ENCODE measurements around the gene KCTD11. TPM values are rescaled to one million over a fixed set of nuclear protein-coding genes. Genes with fewer than 3 reads are reported as not detected.

Gene KCTD11
- total RNA-seq, 2 experiments from 2014 or later: 4.0 to 4.5 TPM

DNA sequence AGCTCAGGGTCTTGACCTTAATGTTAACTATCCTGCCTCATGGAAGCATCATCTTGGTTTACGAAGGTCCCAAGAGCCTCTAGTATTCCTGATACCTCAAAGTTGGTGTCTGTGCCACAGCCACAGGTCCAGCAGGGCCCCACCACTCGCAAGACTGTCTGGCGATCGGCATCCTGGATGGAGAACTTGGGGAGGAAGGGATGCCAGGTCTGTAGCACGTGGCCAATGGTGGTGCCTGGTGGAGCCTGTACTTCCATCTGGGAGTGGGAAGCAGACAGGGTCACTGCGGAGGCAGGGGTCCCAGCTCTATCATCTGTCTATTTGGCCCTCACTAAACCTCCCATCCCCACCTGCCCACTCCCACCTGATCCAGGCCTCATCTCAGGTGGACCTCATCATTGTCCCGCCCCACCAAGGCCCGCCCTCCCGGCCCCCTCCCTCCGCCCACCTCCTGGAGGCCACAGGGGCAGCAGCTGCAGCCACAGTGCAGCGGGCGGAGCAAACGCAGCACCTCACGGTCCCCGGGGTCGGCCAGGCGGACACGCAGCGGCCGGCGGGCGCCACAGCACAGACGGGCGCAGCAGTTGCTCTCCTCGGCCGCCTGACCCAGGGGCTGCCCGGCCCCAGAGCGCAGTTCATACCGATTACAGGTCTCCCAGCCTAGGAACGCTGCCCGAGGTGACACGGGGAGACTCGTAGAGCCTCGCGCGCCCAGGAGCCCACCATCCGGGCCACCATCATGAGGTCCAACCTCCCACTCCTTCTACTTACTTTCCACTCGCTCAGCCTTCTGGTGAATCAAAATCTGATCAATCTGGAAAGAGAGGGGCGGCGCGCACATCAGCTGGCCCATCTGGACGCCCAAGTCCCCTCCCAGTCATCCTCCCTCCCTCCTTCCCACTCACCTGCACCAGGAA is 41.0 kb downstream of the KCTD11 start:
- DNase-seq: no peak
- peak overlapping the region; percentile 94 for H3K4me3 Mint-ChIP-seq
- no peaks in the 10 kb centered on the region for H3K9me3 Mint-ChIP-seq
- H3K36me3 Mint-ChIP-seq: peaks cover 12% of the 10 kb centered on the region
- no peaks in the 10 kb centered on the region for H3K27me3 Mint-ChIP-seq
- H3K4me1 Mint-ChIP-seq: peaks cover 24% of the 10 kb centered on the region
- peak overlapping the region; percentile 52 for H3K27ac Mint-ChIP-seq

- Mint-ChIP-seq H3K4me1 (peaks cover 24% of the 10 kb centered on the region), H3K9me3 (no peaks in the 10 kb centered on the region), H3K27me3 (no peaks in the 10 kb centered on the region), H3K27ac (peak overlapping the region; percentile 92), H3K4me3 (peak overlapping the region; percentile 94), H3K36me3 (peaks cover 11% of the 10 kb centered on the region)
- DNase-seq: peak; percentile 42
These were observed 41.9 kb downstream of the KCTD11 start for GRCh38 chr17:7393613-7394451.

- Mint-ChIP-seq H3K27me3 (no peaks in the 10 kb centered on the region), H3K4me1 (peaks cover 24% of the 10 kb centered on the region), H3K27ac (peak within 1 kb of the TSS; percentile 92), H3K4me3 (peak within 1 kb of the TSS; percentile 94), H3K36me3 (peaks cover 11% of the 10 kb centered on the region), H3K9me3 (no peaks in the 10 kb centered on the region)
- peak; percentile 92 for DNase-seq
These were observed 42.7 kb downstream of the KCTD11 start, which contains the start of gene PLSCR3 for GRCh38 chr17:7394452-7395191. Gene PLSCR3 (minus strand): TSS chr17:7394525. CDS start chr17:7394110, 415 bp downstream.

DNA sequence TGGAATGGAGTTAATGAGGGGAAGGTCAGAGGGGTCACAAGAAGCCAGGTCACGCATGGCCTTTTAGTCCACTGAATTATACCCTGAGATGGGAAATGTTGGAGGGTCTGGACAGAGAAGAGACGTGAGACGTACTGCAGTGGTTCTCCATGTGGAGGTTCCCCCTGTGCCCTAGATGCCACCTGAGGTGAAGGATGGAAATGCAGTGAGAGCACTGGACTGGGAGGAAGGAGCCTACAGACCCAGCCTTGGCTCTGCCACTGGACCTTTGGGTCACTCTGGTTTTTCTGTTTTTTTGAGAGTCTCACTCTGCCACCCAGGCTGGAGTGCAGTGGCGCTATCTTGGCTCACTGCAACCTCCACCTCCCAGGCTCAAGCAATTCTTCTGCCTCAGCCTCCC is 44.2 kb downstream of the KCTD11 start:
- Mint-ChIP-seq H3K36me3 (peaks cover 8% of the 10 kb centered on the region), H3K4me1 (peaks cover 22% of the 10 kb centered on the region), H3K27ac (no peak overlapping the region), H3K9me3 (no peaks in the 10 kb centered on the region), H3K27me3 (no peaks in the 10 kb centered on the region), H3K4me3 (no peak overlapping the region)
- DNase-seq: no peak

DNA sequence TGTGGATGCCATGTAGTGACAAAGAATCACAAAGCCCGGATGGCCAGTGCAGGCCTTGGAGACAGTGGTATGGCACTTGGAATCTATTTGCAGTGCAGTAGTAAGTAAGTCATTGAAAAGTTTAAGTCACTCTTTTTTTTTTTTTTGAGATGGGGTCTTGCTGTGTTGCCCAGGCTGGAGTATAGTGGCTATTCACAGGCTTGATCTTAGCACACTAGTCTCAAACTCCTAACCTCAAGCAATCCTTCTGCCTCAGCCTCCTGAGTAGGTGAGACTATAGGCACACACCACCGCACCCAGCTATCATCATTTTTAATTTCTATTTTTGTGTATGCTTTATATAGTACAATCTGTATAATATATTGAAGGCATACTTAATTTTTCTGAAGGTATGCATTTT is 46.6 kb downstream of the KCTD11 start:
- Mint-ChIP-seq H3K27me3 (no peaks in the 10 kb centered on the region), H3K4me3 (no peak overlapping the region), H3K9me3 (no peaks in the 10 kb centered on the region), H3K4me1 (peaks cover 14% of the 10 kb centered on the region), H3K36me3 (peaks cover 2% of the 10 kb centered on the region), H3K27ac (no peak overlapping the region)
- DNase-seq: no peak

DNA sequence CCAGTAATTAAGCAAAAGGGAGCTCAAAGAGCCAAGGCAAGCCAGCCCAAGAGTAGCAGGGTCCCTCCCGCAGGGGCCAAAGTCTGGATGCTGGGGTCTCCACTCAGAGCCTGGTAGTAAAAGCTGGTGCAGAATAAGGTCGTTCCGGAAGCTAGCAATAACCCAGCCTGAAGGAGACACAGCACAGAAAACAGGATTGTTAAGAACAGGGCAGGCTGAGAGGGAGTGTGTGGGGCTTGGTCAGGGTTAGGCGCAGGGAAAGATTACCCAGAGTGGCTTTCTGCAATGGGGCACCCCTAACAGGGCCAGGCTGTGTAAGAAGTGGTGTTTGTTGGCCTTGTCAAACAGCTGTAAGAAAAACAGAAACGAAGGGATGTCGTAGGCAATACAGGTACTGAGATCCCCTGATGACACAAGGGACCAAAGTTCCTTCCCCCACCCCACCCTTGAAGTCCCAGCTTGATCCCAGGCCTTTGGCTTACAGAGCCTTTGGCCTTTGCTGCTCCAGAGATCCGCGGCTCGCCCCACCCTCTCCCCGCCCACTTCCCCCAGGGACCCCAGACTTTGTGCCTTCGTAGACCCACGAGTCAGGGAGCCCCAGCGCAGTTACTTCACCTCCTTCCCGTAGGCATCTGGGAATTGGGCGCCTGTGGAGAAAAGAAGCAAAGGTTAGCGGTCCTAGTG is 51.2 kb downstream of the KCTD11 start:
- peak overlapping the region; percentile 95 for H3K4me3 Mint-ChIP-seq
- peaks cover 16% of the 10 kb centered on the region for H3K4me1 Mint-ChIP-seq
- H3K9me3 Mint-ChIP-seq: no peaks in the 10 kb centered on the region
- no peaks in the 10 kb centered on the region for H3K27me3 Mint-ChIP-seq
- peak overlapping the region; percentile 82 for H3K27ac Mint-ChIP-seq
- DNase-seq: peak; percentile 21
- peaks cover 2% of the 10 kb centered on the region for H3K36me3 Mint-ChIP-seq

- no peak for DNase-seq
- Mint-ChIP-seq H3K36me3 (peaks cover 2% of the 10 kb centered on the region), H3K4me3 (peak overlapping the region; percentile 95), H3K9me3 (no peaks in the 10 kb centered on the region), H3K27me3 (no peaks in the 10 kb centered on the region), H3K27ac (peak overlapping the region; percentile 82), H3K4me1 (peaks cover 16% of the 10 kb centered on the region)
These were observed 51.7 kb downstream of the KCTD11 start for GRCh38 chr17:7403727-7403976.

DNA sequence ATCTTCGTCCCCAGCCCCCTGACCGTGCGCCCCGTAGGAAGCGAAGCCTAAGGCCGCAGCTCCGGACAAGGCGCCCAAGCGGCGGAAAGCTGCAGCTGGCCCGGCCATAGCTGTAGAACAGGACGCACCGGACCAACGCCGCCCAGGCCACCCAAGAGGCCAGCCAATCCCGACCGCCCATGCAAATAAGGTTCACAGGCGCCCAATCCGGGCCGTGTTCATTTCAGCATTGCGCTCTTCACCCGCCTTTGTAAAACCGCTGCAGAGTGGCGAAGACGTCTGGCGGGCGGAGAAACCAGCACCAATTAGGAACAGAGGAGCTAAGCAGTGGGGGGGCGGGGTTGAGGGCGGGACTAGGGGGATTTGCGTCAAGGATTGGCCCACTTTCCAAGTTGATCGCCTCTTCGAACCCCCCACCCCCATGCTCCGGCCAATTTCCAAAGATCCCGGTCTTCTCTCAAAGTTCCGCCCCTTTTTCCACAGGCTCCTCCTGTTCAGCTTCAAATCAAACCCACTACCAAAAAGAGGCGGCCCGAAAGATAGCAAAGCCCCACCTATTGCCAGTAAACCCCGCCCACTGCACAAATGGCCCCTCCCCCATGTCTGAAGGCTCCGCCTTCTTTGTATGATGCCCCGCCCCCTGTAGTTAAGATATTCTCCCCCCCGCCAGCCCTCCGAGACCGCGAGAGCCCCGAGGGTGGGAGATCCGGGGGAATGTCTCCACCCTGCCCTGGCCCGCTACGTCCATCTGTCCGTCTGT is 52.2 kb downstream of the KCTD11 start, which contains the start of gene TMEM256:
Gene TMEM256 (minus strand): TSS at position 121 of the 760 bp plus-strand sequence. CDS start 13 bp downstream, at position 108.
- H3K36me3 Mint-ChIP-seq: peaks cover 2% of the 10 kb centered on the region
- no peaks in the 10 kb centered on the region for H3K9me3 Mint-ChIP-seq
- no peaks in the 10 kb centered on the region for H3K27me3 Mint-ChIP-seq
- H3K4me1 Mint-ChIP-seq: peaks cover 16% of the 10 kb centered on the region
- H3K4me3 Mint-ChIP-seq: peak within 1 kb of the TSS; percentile 95
- H3K27ac Mint-ChIP-seq: peak within 1 kb of the TSS; percentile 95
- peak; percentile 95 for DNase-seq

Other genes starting within 250 kb of the KCTD11 start
- gene ASGR2, start 237.3 kb upstream of the KCTD11 start, total RNA-seq: not detected
- gene ASGR1, start 172.8 kb upstream of the KCTD11 start, total RNA-seq: 1 to 10 TPM; 2.8 to 4.4 TPM
- 1 to 10 TPM; 8.9 to 9.8 TPM for gene DLG4, start 132.3 kb upstream of the KCTD11 start, total RNA-seq
- gene ACADVL, start 132.2 kb upstream of the KCTD11 start, total RNA-seq: 100 to 1,000 TPM; 245 to 256 TPM
- gene DVL2, start 117.6 kb upstream of the KCTD11 start, total RNA-seq: 10 to 100 TPM; 64.4 to 66.5 TPM
- 10 to 100 TPM; 28.1 to 28.8 TPM for gene PHF23, start 112.7 kb upstream of the KCTD11 start, total RNA-seq
- gene GABARAP, start 109.7 kb upstream of the KCTD11 start, total RNA-seq: 100 to 1,000 TPM; 112 to 113 TPM
- 100 to 1,000 TPM; 180 to 191 TPM for gene CTDNEP1, start 100.4 kb upstream of the KCTD11 start, total RNA-seq
- 100 to 1,000 TPM in 1 of 2 experiments, 10 to 100 TPM in 1; 99.0 to 110 TPM for gene ELP5, start 99.9 kb upstream of the KCTD11 start, total RNA-seq
- gene CLDN7, start 89.7 kb upstream of the KCTD11 start, total RNA-seq: 1 to 10 TPM in 1 of 2 experiments, under 1 TPM in 1; 0.90 to 1.6 TPM
- under 1 TPM; 0.54 to 0.56 TPM for gene SLC2A4, start 70.4 kb upstream of the KCTD11 start, total RNA-seq
- gene YBX2, start 57.5 kb upstream of the KCTD11 start, total RNA-seq: under 1 TPM; 0.19 to 0.24 TPM
- 1,000 to 10,000 TPM; 1,429 to 1,492 TPM for gene EIF5A, start 44.5 kb upstream of the KCTD11 start, total RNA-seq
- gene GPS2, start 36.8 kb upstream of the KCTD11 start, total RNA-seq: 10 to 100 TPM; 58.4 to 62.6 TPM
- gene NEURL4, start 22.8 kb upstream of the KCTD11 start, total RNA-seq: 10 to 100 TPM; 44.1 to 46.0 TPM
- gene ACAP1, start 15.6 kb upstream of the KCTD11 start, total RNA-seq: 100 to 1,000 TPM; 235 to 238 TPM
- gene TMEM95, start 3.0 kb downstream of the KCTD11 start, total RNA-seq: not detected
- gene TNK1, start 28.9 kb downstream of the KCTD11 start, total RNA-seq: 1 to 10 TPM; 4.3 to 5.0 TPM
- gene PLSCR3, start 42.4 kb downstream of the KCTD11 start, total RNA-seq: 10 to 100 TPM; 63.0 to 66.8 TPM
- gene TMEM256, start 51.9 kb downstream of the KCTD11 start, total RNA-seq: 10 to 100 TPM; 42.7 to 44.3 TPM
- 1 to 10 TPM; 8.8 to 9.3 TPM for gene NLGN2, start 55.7 kb downstream of the KCTD11 start, total RNA-seq
- gene SPEM1, start 68.2 kb downstream of the KCTD11 start, total RNA-seq: not detected
- not detected for gene SPEM2, start 73.5 kb downstream of the KCTD11 start, total RNA-seq
- not detected for gene SPEM3, start 76.7 kb downstream of the KCTD11 start, total RNA-seq
- 10 to 100 TPM; 10.4 TPM for gene TMEM102, start 83.3 kb downstream of the KCTD11 start, total RNA-seq
- 1 to 10 TPM; 7.6 to 9.2 TPM for gene FGF11, start 87.3 kb downstream of the KCTD11 start, total RNA-seq
- gene CHRNB1, start 92.9 kb downstream of the KCTD11 start, total RNA-seq: 10 to 100 TPM; 10.6 to 11.3 TPM
- gene ZBTB4, start 127.5 kb downstream of the KCTD11 start, total RNA-seq: 10 to 100 TPM; 16.7 TPM
- gene SLC35G6, start 129.3 kb downstream of the KCTD11 start, total RNA-seq: not detected
- 100 to 1,000 TPM; 198 to 200 TPM for gene POLR2A, start 132.2 kb downstream of the KCTD11 start, total RNA-seq
- 10 to 100 TPM; 11.6 to 15.1 TPM for gene TNFSF12, start 196.9 kb downstream of the KCTD11 start, total RNA-seq
- 1 to 10 TPM; 6.3 to 7.3 TPM for gene TNFSF13, start 206.6 kb downstream of the KCTD11 start, total RNA-seq
- 100 to 1,000 TPM in 1 of 2 experiments, 10 to 100 TPM in 1; 96.5 to 100 TPM for gene SENP3, start 209.8 kb downstream of the KCTD11 start, total RNA-seq
- gene CD68, start 227.5 kb downstream of the KCTD11 start, total RNA-seq: 1 to 10 TPM; 6.6 to 6.7 TPM
- gene MPDU1, start 231.7 kb downstream of the KCTD11 start, total RNA-seq: 10 to 100 TPM; 72.8 to 77.2 TPM
- under 1 TPM; 0.28 to 0.35 TPM for gene SOX15, start 237.9 kb downstream of the KCTD11 start, total RNA-seq

Data from activated naive CD8-positive, alpha-beta T cell treated with anti-CD3 and anti-CD28 coated beads for 36 hours (primary cell).